ENCODE results near the gene ZNF367.

Gene ZNF367

DNA sequence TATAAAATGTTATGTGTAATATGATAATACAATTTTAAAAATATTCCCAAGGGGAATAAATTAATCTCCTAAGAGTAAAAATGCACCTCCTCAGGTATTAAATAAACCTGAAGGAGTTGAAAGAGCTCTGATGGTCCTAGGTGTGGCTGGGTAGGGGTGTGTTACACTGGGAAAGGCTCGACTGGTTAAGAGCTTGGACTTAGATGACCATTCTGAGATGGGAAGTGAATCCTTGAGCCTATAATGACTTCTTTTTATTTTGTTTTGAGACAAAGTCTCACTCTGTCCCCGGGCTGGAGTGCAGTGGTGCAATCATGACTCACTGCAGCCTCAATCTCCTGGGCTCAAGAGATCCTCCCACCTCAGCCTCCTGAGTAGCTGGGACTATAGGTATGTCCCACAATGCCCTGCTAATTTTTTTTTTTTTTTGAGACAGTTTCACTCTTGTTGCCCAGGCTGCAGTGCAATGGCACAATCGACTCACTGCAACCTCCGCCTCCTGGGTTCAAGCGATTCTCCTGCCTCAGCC, 22.6 kb upstream of the ZNF367 start:
- H3F3A ChIP-seq (ENCODE audit: low read depth), result no peaks in the 10 kb centered on the region; the same call in 1 of the 2 replicates
- no peak overlapping the region for H3K4me3 ChIP-seq (ENCODE audit: low read length, poor library complexity, severe bottlenecking)
- no peaks in the 10 kb centered on the region for H4K20me1 ChIP-seq (ENCODE audit: insufficient read depth, low read length, poor library complexity, severe bottlenecking)
- no peaks in the 10 kb centered on the region for H3K27me3 ChIP-seq (ENCODE audit: insufficient read depth, low read length, poor library complexity, severe bottlenecking)
- H3K9me3 ChIP-seq (ENCODE audit: insufficient read depth, low read depth, low read length), result no peaks in the 10 kb centered on the region
- H3K9ac ChIP-seq (ENCODE audit: low read depth, low read length, poor library complexity, severe bottlenecking), result no peak overlapping the region
- no peaks in the 10 kb centered on the region for H3K9me2 ChIP-seq (replicated peaks; ENCODE audit: low read depth, low read length)
- no peak for TF ChIP-seq EZH2phosphoT487 (IDR thresholded peaks at IDR 0.05; ENCODE audit: borderline replicate concordance)
- TF ChIP-seq, protein P1, sequence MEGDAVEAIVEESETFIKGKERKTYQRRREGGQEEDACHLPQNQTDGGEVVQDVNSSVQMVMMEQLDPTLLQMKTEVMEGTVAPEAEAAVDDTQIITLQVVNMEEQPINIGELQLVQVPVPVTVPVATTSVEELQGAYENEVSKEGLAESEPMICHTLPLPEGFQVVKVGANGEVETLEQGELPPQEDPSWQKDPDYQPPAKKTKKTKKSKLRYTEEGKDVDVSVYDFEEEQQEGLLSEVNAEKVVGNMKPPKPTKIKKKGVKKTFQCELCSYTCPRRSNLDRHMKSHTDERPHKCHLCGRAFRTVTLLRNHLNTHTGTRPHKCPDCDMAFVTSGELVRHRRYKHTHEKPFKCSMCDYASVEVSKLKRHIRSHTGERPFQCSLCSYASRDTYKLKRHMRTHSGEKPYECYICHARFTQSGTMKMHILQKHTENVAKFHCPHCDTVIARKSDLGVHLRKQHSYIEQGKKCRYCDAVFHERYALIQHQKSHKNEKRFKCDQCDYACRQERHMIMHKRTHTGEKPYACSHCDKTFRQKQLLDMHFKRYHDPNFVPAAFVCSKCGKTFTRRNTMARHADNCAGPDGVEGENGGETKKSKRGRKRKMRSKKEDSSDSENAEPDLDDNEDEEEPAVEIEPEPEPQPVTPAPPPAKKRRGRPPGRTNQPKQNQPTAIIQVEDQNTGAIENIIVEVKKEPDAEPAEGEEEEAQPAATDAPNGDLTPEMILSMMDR (conservative IDR thresholded peaks at IDR 0.05; ENCODE audit: low read length), result no peak
- no peaks in the 10 kb centered on the region for H3K4me1 ChIP-seq (ENCODE audit: insufficient read depth, low read length, poor library complexity, severe bottlenecking)
- H3K79me2 ChIP-seq (ENCODE audit: insufficient read depth, low read length), result no peaks in the 10 kb centered on the region
- no peak overlapping the region for H3K4me2 ChIP-seq (ENCODE audit: low read depth, low read length, poor library complexity, severe bottlenecking)
- H2AFZ ChIP-seq (ENCODE audit: low read length), result no peak overlapping the region
- no peaks in the 10 kb centered on the region for H3K36me3 ChIP-seq (ENCODE audit: insufficient read depth, low read length)

GRCh38 chr9:96437454-96437853, 19.3 kb upstream of the ZNF367 start:
- H2AFZ ChIP-seq (ENCODE audit: low read length), result no peak overlapping the region
- H4K20me1 ChIP-seq (ENCODE audit: insufficient read depth, low read length, poor library complexity, severe bottlenecking), result no peaks in the 10 kb centered on the region
- no peaks in the 10 kb centered on the region for H3K27me3 ChIP-seq (ENCODE audit: insufficient read depth, low read length, poor library complexity, severe bottlenecking)
- H3K4me2 ChIP-seq (ENCODE audit: low read depth, low read length, poor library complexity, severe bottlenecking), result no peak overlapping the region
- H3K79me2 ChIP-seq (ENCODE audit: insufficient read depth, low read length), result no peaks in the 10 kb centered on the region
- TF ChIP-seq, protein P1 (conservative IDR thresholded peaks at IDR 0.05; ENCODE audit: low read length), result no peak
- no peak for TF ChIP-seq EZH2phosphoT487 (IDR thresholded peaks at IDR 0.05; ENCODE audit: borderline replicate concordance)
- H3K9me3 ChIP-seq (ENCODE audit: insufficient read depth, low read depth, low read length), result no peaks in the 10 kb centered on the region
- no peak overlapping the region for H3K4me3 ChIP-seq (ENCODE audit: low read length, poor library complexity, severe bottlenecking)
- H3K9me2 ChIP-seq (replicated peaks; ENCODE audit: low read depth, low read length), result no peaks in the 10 kb centered on the region
- no peak overlapping the region for H3K9ac ChIP-seq (ENCODE audit: low read depth, low read length, poor library complexity, severe bottlenecking)
- no peaks in the 10 kb centered on the region for H3K36me3 ChIP-seq (ENCODE audit: insufficient read depth, low read length)
- no peaks in the 10 kb centered on the region for H3K4me1 ChIP-seq (ENCODE audit: insufficient read depth, low read length, poor library complexity, severe bottlenecking)
- no peaks in the 10 kb centered on the region; the same call in 1 of the 2 replicates for H3F3A ChIP-seq (ENCODE audit: low read depth)

DNA sequence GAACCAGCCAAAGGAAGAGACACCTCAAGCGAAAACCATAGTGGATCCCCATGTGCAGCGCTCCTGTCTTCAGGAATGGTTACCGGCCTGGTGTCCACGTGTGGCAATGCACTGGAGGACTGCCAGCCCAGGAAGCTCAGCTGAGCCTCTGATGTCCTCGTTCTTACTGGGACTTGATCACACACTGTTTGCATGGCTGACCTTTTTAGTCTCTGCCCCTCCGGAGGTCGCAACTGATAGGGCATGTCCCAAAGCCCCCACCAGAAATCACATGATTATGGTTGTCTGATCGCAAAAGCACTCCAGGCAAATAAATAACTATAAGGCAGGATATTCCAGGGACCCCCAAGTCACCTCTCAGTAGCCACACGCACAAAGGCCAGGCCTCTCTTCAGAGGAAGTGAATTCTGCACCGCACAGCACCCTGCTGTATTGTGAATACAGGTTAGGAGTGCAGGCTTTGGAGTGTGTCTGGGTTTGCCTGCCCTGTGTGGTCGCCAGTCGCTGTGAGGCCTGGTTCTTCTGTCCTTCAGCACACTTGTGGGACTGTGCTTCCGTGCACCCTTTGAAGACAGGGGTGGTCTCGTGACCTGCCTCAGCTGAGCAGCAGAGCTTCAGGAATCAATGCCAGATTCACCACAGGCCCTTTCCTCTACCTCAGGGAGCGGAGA, 18.4 kb upstream of the ZNF367 start:
- Histone ChIP-seq H3K4me1 (ENCODE audit: insufficient read depth, low read length, poor library complexity, severe bottlenecking) (no peaks in the 10 kb centered on the region), H4K20me1 (ENCODE audit: insufficient read depth, low read length, poor library complexity, severe bottlenecking) (no peaks in the 10 kb centered on the region), H2AFZ (ENCODE audit: low read length) (no peak overlapping the region), H3K9ac (ENCODE audit: low read depth, low read length, poor library complexity, severe bottlenecking) (no peak overlapping the region), H3K9me2 (replicated peaks; ENCODE audit: low read depth, low read length) (no peaks in the 10 kb centered on the region), H3K36me3 (ENCODE audit: insufficient read depth, low read length) (no peaks in the 10 kb centered on the region), H3K4me2 (ENCODE audit: low read depth, low read length, poor library complexity, severe bottlenecking) (no peak overlapping the region), H3K79me2 (ENCODE audit: insufficient read depth, low read length) (no peaks in the 10 kb centered on the region), H3K27me3 (ENCODE audit: insufficient read depth, low read length, poor library complexity, severe bottlenecking) (no peaks in the 10 kb centered on the region), H3K4me3 (ENCODE audit: low read length, poor library complexity, severe bottlenecking) (no peak overlapping the region), H3F3A (ENCODE audit: low read depth) (no peaks in the 10 kb centered on the region), H3K9me3 (ENCODE audit: insufficient read depth, low read depth, low read length) (no peaks in the 10 kb centered on the region)
- TF ChIP-seq, protein P1 (conservative IDR thresholded peaks at IDR 0.05; ENCODE audit: low read length), result no peak
- no peak for TF ChIP-seq EZH2phosphoT487 (IDR thresholded peaks at IDR 0.05; ENCODE audit: borderline replicate concordance)
